VCaP (cell line): ENCODE results near the gene GPR15LG.

ENCODE experiments used
- H3K27ac ChIP-seq: fragments of 450-650 bp; 2 replicates; pipeline ENCODE4 v1.5.1; 2017
- CTCF ChIP-seq: fragments of 450-650 bp; conservative IDR thresholded peaks from 2 replicates; pipeline ENCODE4 v1.5.1; 2017; ENCODE audit warnings: mild to moderate bottlenecking, moderate library complexity

GPR15LG gene

GRCh38 chr10:84196941-84197340, 23.3 kb downstream of the GPR15LG start:
- TF ChIP-seq CTCF, result no peak
- H3K27ac ChIP-seq, result no peak overlapping the region

- no peak overlapping the region for H3K27ac ChIP-seq
- no peak for TF ChIP-seq CTCF
Observed at GRCh38 chr10:84197643-84198042, 24.0 kb downstream of the GPR15LG start.

- TF ChIP-seq CTCF, result no peak
- no peak overlapping the region for H3K27ac ChIP-seq
Observed at GRCh38 chr10:84198206-84198915, 24.8 kb downstream of the GPR15LG start.

GRCh38 chr10:84200537-84201243, 27.1 kb downstream of the GPR15LG start:
- no peak for TF ChIP-seq CTCF
- H3K27ac ChIP-seq, result no peak overlapping the region

- TF ChIP-seq CTCF, result no peak
- H3K27ac ChIP-seq, result no peak overlapping the region
Observed at GRCh38 chr10:84201244-84201606, 27.6 kb downstream of the GPR15LG start.

GRCh38 chr10:84201682-84202081, 28.1 kb downstream of the GPR15LG start:
- no peak for TF ChIP-seq CTCF
- H3K27ac ChIP-seq, result no peak overlapping the region

- no peak overlapping the region for H3K27ac ChIP-seq
- TF ChIP-seq CTCF, result no peak
Observed at GRCh38 chr10:84202349-84202748, 28.7 kb downstream of the GPR15LG start.
